Gastrocnemius medialis (tissue), 4 donors: ENCODE data around the gene FAM227A. TPM values are rescaled to one million over a fixed set of nuclear protein-coding genes. Genes with fewer than 3 reads are reported as not detected.
"Not testable (repeated sequence)": the region's sequence is repeated elsewhere in the genome, so short reads cannot be mapped to it uniquely, and the experiment has no call there.

Experiments
- ATAC-seq, 2 donors: fragments of 150-250 bp; one replicate each; pipeline ENCODE4 v1.9.1; 2016
- DNase-seq, 2 donors: peaks; one replicate each; pipeline ENCODE4 v3.0.0-alpha.2; 2019
- H3K27ac ChIP-seq, 4 donors: fragments of 200-600 bp; sonication (generic); 1 replicate in 1 of 4; 2 replicates in 3 of 4; pipeline ENCODE4 v1.5.1; 2016 to 2018; ENCODE audit warnings: mild to moderate bottlenecking in 2 of 4, moderate library complexity in 1 of 4
- H3K27me3 ChIP-seq, 3 donors: fragments of 200-600 bp; sonication (generic) in 2 of 3; 1 replicate in 1 of 3; 2 replicates in 2 of 3; pipeline versions ENCODE4 v1.5.1 to v1.6.0; 2016 to 2019; ENCODE audit warnings: mild to moderate bottlenecking in 1 of 3, moderate library complexity in 1 of 3
- H3K36me3 ChIP-seq, 2 donors: fragments of 200-600 bp; sonication (generic) in 1 of 2; one replicate each; pipeline ENCODE4 v1.5.1; 2017 to 2018
- H3K4me1 ChIP-seq, 2 donors: fragments of 200-600 bp; sonication (generic) in 1 of 2; one replicate each; pipeline ENCODE4 v1.5.1; 2016 to 2017; ENCODE audit warnings: mild to moderate bottlenecking in 2 of 2
- H3K4me3 ChIP-seq, 4 donors: fragments of 200-600 bp; sonication (generic) in 3 of 4; 1 replicate in 1 of 4; 2 replicates in 3 of 4; pipeline ENCODE4 v1.5.1; 2016 to 2019; ENCODE audit warnings: mild to moderate bottlenecking in 2 of 4
- H3K9me3 ChIP-seq, 3 donors: fragments of 200-600 bp; sonication (generic) in 2 of 3; 1 replicate in 1 of 3; 2 replicates in 2 of 3; pipeline ENCODE4 v1.5.1; 2016 to 2019
- POLR2A ChIP-seq, 2 donors: fragments of 450-650 bp; IDR thresholded peaks; one replicate each; pipeline ENCODE4 v1.6.1; 2017; ENCODE audit warnings: antibody characterized with exemption in 2 of 2, mild to moderate bottlenecking in 2 of 2, moderate library complexity in 2 of 2
- in situ Hi-C, 4 donors: fragments of 200-750 bp; cut with MboI; loops; one replicate each; pipeline versions ENCODE4 v1.15.0 to v1.8.0; 2017; ENCODE audit warnings: low sequenced_read_pairs in 4 of 4
- intact Hi-C: fragments of 100-400 bp; cut with DNase I; formaldehyde crosslinking; loops from one replicate; pipeline ENCODE4 v1.15.1; 2023; ENCODE audit warnings: low total_unique reads
- total RNA-seq, 4 donors: library from RNA; depleted of rRNA; stranded (reverse); fragments of >200 nt; gene quantifications; one replicate each; pipeline versions ENCODE4 v1.1.0 to v1.2.3, GENCODE V29; 2016
- TF ChIP-seq, protein P1 (sequence below), 5 experiments: fragments of 450-650 bp in 3 of 5; fragments of 200-600 bp in 2 of 5; sonication (generic) in 2 of 5; IDR thresholded peaks in 4 of 5; conservative IDR thresholded peaks in 1 of 5; 1 replicate in 4 of 5; 2 replicates in 1 of 5; pipeline ENCODE4 v1.5.1; 2016 to 2019; ENCODE audit warnings: antibody characterized with exemption in 5 of 5, mild to moderate bottlenecking in 3 of 5, moderate library complexity in 3 of 5

The FAM227A gene
- total RNA-seq, 4 donors from 2014 or later = 0.02 TPM; not detected in 3

DNA sequence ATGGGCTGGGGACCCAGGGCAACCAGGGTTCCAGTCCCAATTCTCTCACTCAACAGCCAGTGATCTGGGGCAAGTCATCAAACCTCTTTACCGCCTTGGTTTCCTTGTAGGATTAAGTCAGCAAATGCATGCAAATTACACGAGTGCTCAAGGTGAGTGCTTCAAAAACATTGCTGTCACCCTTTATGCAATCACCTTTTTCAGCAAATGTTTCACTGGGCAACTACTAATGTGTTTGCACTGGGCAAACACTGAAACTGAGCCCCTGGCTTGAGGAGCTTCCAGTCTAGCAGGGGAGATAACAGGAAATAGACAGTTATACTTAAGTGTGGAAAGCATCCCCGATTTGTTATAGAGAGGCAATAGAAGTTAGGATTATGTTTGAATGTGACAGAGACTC is 48.5 kb downstream of the FAM227A start:
- intact Hi-C loops = no loop called here
- Histone ChIP-seq H3K4me3 (no peak overlapping the region), H3K4me1 (peaks cover 6 to 10% of the 10 kb centered on the region in 2 donors), H3K9me3 (no peaks in the 10 kb centered on the region), H3K36me3 (no peaks in the 10 kb centered on the region), H3K27me3 (no peaks in the 10 kb centered on the region), H3K27ac (no peak overlapping the region)
- in situ Hi-C loops = no loop called here
- DNase-seq (no peak), ATAC-seq (no peak)
- no peak for TF ChIP-seq POLR2A (IDR thresholded peaks at IDR 0.05)
- TF ChIP-seq, protein P1, sequence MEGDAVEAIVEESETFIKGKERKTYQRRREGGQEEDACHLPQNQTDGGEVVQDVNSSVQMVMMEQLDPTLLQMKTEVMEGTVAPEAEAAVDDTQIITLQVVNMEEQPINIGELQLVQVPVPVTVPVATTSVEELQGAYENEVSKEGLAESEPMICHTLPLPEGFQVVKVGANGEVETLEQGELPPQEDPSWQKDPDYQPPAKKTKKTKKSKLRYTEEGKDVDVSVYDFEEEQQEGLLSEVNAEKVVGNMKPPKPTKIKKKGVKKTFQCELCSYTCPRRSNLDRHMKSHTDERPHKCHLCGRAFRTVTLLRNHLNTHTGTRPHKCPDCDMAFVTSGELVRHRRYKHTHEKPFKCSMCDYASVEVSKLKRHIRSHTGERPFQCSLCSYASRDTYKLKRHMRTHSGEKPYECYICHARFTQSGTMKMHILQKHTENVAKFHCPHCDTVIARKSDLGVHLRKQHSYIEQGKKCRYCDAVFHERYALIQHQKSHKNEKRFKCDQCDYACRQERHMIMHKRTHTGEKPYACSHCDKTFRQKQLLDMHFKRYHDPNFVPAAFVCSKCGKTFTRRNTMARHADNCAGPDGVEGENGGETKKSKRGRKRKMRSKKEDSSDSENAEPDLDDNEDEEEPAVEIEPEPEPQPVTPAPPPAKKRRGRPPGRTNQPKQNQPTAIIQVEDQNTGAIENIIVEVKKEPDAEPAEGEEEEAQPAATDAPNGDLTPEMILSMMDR (IDR thresholded peaks at IDR 0.05 in 4 of 5, conservative IDR thresholded peaks at IDR 0.05 in 1 of 5) = no peak

DNA sequence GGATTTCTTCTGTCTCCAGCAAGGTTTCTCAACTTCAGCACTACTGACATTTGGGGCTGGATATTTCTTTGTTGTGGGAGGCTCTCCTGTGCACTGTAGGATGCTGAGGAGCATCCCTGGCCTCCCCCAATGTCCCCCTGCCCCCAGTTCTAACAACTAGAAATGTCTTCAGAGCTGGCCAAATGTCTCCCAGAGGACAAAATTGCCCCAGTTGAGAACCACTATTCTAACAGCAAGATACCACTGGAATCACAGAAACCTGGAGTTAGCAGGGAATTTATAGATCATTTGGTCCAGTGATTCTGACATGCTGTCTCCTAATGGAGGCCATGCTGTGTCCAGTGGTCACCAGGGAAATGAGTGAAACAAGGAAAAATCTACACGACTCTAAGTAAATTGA is 54.0 kb downstream of the FAM227A start:
- Histone ChIP-seq H3K9me3 (no peaks in the 10 kb centered on the region), H3K27ac (no peak overlapping the region), H3K27me3 (no peaks in the 10 kb centered on the region), H3K36me3 (no peaks in the 10 kb centered on the region), H3K4me1 (peaks cover 5 to 10% of the 10 kb centered on the region in 2 donors), H3K4me3 (no peak overlapping the region)
- no peak for TF ChIP-seq POLR2A (IDR thresholded peaks at IDR 0.05)
- TF ChIP-seq, protein P1 (IDR thresholded peaks at IDR 0.05 in 4 of 5, conservative IDR thresholded peaks at IDR 0.05 in 1 of 5) = no peak
- ATAC-seq (no peak), DNase-seq (no peak)
- in situ Hi-C loops (no loop called here), intact Hi-C loops (no loop called here)

- H3K27me3 ChIP-seq = no peaks in the 10 kb centered on the region
- no peak overlapping the region for H3K27ac ChIP-seq
- H3K36me3 ChIP-seq = no peaks in the 10 kb centered on the region
- intact Hi-C loops (no loop called here), in situ Hi-C loops (no loop called here)
- no peak overlapping the region for H3K4me3 ChIP-seq
- no peaks in the 10 kb centered on the region for H3K9me3 ChIP-seq
- no peak for DNase-seq
- peaks cover 0 to 5% of the 10 kb centered on the region in 2 donors for H3K4me1 ChIP-seq
- TF ChIP-seq POLR2A (IDR thresholded peaks at IDR 0.05) = no peak
- TF ChIP-seq, protein P1 (IDR thresholded peaks at IDR 0.05 in 4 of 5, conservative IDR thresholded peaks at IDR 0.05 in 1 of 5) = no peak
- ATAC-seq = no peak
Measured at GRCh38 chr22:38601221-38601764, 54.9 kb downstream of the FAM227A start.

DNA sequence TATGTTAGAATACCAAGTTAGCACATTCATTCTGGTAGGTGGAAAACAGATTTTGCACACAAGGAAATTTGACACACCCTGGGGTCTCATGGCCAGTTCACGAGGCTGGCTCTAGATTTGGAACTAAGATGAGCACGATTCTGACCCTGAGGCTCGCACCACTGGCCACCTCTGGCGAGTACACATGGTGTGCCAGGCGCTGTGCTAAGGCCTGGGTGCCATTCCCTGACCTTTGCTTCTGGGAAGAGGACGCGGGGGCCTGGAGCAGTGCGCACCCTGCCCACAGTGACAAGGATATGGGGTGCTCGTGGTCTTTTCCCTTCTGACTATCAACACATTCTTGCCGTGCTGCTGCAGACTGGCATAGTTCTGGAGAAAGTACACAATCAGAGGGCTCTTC is 56.7 kb downstream of the FAM227A start:
- no peak overlapping the region for H3K27ac ChIP-seq
- no peak for TF ChIP-seq POLR2A (IDR thresholded peaks at IDR 0.05)
- TF ChIP-seq, protein P1 (IDR thresholded peaks at IDR 0.05 in 4 of 5, conservative IDR thresholded peaks at IDR 0.05 in 1 of 5) = no peak
- H3K36me3 ChIP-seq = no peaks in the 10 kb centered on the region
- no peaks in the 10 kb centered on the region for H3K27me3 ChIP-seq
- no peaks in the 10 kb centered on the region for H3K9me3 ChIP-seq
- intact Hi-C loops (no loop called here), in situ Hi-C loops (no loop called here)
- no peak overlapping the region for H3K4me3 ChIP-seq
- DNase-seq (no peak), ATAC-seq (no peak)
- no peaks in the 10 kb centered on the region for H3K4me1 ChIP-seq

DNA sequence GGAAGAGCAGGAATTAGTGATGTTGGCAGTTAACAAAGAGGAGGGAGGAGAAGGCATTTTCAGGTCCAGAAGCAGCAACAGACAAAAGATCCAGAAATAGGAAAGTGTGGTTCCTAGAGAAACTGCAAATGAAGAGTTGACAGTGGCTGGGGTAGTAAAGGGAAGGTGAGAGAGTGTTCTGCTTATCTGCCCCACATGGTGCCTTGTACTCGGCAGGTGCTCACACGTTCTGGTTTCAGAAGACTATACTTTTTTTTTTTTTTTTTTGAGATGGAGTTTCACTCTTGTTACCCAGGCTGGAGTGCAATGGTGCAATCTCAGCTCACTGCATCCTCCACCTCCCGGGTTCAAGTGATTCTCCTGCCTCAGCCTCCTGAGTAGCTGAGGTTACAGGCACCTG is 73.3 kb downstream of the FAM227A start:
- intact Hi-C loops, in situ Hi-C loops, H3K4me3 ChIP-seq, H3K9me3 ChIP-seq, H3K4me1 ChIP-seq, H3K27ac ChIP-seq, H3K36me3 ChIP-seq, ATAC-seq, DNase-seq, H3K27me3 ChIP-seq: not testable (repeated sequence)
